Glutamatergic neuron (in vitro differentiated cells): ENCODE data around the gene SLC6A19. TPM values are rescaled to one million over a fixed set of nuclear protein-coding genes. Genes with fewer than 3 reads are reported as not detected.

Source experiments
- DNase-seq: peaks from one replicate; pipeline ENCODE4 v3.0.0; 2022
- H3K27ac Mint-ChIP-seq: one replicate; pipeline ENCODE4 v1.8.0; 2020; ENCODE audit warnings: mild to moderate bottlenecking, mixed read lengths, inconsistent platforms; ENCODE audit not compliant: unreplicated experiment
- H3K27me3 Mint-ChIP-seq: one replicate; pipeline ENCODE4 v1.8.0; 2020; ENCODE audit warnings: mild to moderate bottlenecking, moderate library complexity, mixed read lengths, inconsistent platforms; ENCODE audit not compliant: unreplicated experiment
- H3K36me3 Mint-ChIP-seq: one replicate; pipeline ENCODE4 v1.8.0; 2020; ENCODE audit warnings: mild to moderate bottlenecking, mixed read lengths, inconsistent platforms; ENCODE audit not compliant: unreplicated experiment
- H3K4me1 Mint-ChIP-seq: one replicate; pipeline ENCODE4 v1.8.0; 2020; ENCODE audit warnings: mild to moderate bottlenecking, low read depth, mixed read lengths, inconsistent platforms; ENCODE audit not compliant: unreplicated experiment
- H3K4me3 Mint-ChIP-seq: one replicate; pipeline ENCODE4 v1.8.0; 2020; ENCODE audit warnings: mild to moderate bottlenecking, mixed read lengths, inconsistent platforms; ENCODE audit not compliant: unreplicated experiment
- H3K9me3 Mint-ChIP-seq: one replicate; pipeline ENCODE4 v1.8.0; 2020; ENCODE audit warnings: mild to moderate bottlenecking, moderate library complexity, mixed read lengths, inconsistent platforms; ENCODE audit not compliant: unreplicated experiment
- CTCF ChIP-seq: fragments of 200-600 bp; sonication (generic); IDR thresholded peaks from one replicate; pipeline ENCODE4 v1.5.0; 2021; ENCODE audit not compliant: partially characterized antibody, unreplicated experiment
- total RNA-seq: library from RNA; stranded (reverse); fragmentation: NEBNext Ultra II Directional; extraction: Animal tissue kit (Norgen Biotek cat#: 25700); gene quantifications from one replicate; pipeline ENCODE4 v1.2.1, GENCODE V29; 2021; ENCODE audit not compliant: unreplicated experiment

The SLC6A19 gene
- total RNA-seq, 1 donor from 2014 or later = not detected

DNA sequence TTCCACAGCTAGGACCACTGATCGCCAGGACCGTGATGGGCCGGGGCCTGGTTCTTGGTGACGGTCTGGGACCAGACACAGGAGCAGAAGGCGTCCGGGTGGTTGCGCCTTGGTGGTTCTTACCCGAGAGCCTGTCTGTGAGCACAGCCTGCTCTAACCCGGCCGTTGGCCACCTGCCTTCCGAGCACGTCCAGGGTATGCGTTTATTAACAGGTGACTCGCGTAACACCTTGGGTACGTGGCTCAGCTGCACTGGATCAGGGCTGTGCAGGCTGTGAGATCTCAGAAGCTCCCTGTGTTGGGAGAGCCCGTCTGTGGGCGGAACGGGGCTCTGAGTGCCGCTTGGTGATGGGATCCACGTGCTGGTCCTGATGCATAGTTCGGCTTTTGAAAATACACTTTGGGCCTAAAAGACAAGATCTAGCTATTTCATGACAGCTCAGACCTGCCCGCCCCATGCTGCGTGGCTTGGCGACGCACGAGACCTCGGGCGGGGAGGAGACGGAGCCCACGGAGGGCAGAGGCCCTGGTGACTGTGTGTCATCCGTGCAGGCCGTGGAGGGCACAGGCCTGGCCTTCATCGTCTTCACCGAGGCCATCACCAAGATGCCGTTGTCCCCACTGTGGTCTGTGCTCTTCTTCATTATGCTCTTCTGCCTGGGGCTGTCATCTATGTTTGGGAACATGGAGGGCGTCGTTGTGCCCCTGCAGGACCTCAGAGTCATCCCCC, 17.1 kb downstream of the SLC6A19 start:
- Mint-ChIP-seq H3K9me3 (peaks cover 3% of the 10 kb centered on the region), H3K36me3 (peaks cover 4% of the 10 kb centered on the region), H3K4me1 (no peaks in the 10 kb centered on the region), H3K27ac (no peak overlapping the region), H3K27me3 (peaks cover 15% of the 10 kb centered on the region), H3K4me3 (no peak overlapping the region)
- TF ChIP-seq CTCF = no peak
- DNase-seq = no peak

- H3K9me3 Mint-ChIP-seq = peaks cover 3% of the 10 kb centered on the region
- H3K36me3 Mint-ChIP-seq = peaks cover 4% of the 10 kb centered on the region
- no peak overlapping the region for H3K4me3 Mint-ChIP-seq
- TF ChIP-seq CTCF = no peak
- H3K27me3 Mint-ChIP-seq = peaks cover 15% of the 10 kb centered on the region
- no peaks in the 10 kb centered on the region for H3K4me1 Mint-ChIP-seq
- DNase-seq = no peak
- H3K27ac Mint-ChIP-seq = no peak overlapping the region
These were observed 17.8 kb downstream of the SLC6A19 start for GRCh38 chr5:1219098-1219767.

DNA sequence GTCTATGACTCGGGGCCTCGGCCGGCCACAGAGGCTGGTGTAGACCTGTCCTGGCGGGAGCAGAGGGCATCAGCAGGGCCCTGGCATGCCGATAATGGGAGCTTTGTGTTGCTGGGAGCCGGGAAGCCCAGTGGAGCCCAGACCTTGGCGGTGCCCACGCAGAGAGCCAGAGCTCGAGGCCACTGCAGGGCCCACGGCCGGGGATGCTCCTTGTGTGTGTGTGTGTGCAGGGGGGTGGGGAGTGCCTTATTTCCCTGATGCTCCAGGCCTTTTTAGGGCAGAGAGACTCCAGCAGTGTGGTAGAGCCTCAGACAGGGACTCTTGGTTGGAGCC, 18.3 kb downstream of the SLC6A19 start:
- H3K4me3 Mint-ChIP-seq = no peak overlapping the region
- H3K4me1 Mint-ChIP-seq = no peaks in the 10 kb centered on the region
- H3K27ac Mint-ChIP-seq = no peak overlapping the region
- no peak for DNase-seq
- H3K36me3 Mint-ChIP-seq = peaks cover 4% of the 10 kb centered on the region
- H3K9me3 Mint-ChIP-seq = peaks cover 3% of the 10 kb centered on the region
- no peak for TF ChIP-seq CTCF
- peaks cover 16% of the 10 kb centered on the region for H3K27me3 Mint-ChIP-seq

DNA sequence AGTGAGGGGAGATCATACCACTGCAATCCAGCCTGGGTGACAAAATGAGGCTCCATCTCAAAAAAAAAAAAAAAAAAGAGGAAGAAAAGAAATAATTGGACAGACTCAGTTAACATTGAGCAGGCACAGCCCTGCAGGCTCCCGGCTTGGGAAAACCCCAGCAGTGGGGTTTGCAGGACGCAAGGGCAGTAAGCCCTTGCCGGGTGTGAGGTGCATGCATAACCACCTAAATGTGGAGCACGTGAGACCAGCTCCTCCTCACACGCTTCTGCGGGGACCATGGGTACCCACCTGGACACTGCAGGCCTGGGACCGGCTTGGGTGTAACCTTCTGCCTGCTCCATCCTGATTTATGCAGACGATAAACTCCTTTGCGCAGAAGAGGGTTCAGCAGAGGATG, 19.0 kb downstream of the SLC6A19 start:
- Mint-ChIP-seq H3K36me3 (peaks cover 4% of the 10 kb centered on the region), H3K9me3 (peaks cover 3% of the 10 kb centered on the region), H3K27me3 (peaks cover 15% of the 10 kb centered on the region), H3K27ac (no peak overlapping the region), H3K4me3 (no peak overlapping the region), H3K4me1 (no peaks in the 10 kb centered on the region)
- DNase-seq = no peak
- no peak for TF ChIP-seq CTCF

DNA sequence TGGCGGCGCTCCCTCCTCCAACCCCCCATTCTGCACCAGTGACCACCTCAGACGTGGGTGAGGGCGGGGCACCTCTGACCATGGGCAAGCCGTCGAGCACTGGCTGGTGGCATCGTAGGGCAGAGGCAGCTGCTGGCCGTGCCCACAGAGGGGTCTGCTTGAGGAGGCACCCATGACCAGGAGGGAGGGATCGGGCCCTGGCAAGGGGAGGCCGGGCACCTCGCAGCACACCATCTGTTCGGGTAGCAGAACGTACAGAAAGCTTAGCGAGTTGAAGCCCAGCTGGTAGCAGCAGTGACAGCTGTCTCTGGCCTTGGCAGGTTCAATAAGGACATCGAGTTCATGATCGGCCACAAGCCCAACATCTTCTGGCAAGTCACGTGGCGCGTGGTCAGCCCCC, 19.4 kb downstream of the SLC6A19 start:
- no peak overlapping the region for H3K27ac Mint-ChIP-seq
- peaks cover 2% of the 10 kb centered on the region for H3K36me3 Mint-ChIP-seq

More for the DNA sequence above, 19.4 kb downstream of the SLC6A19 start:
- Mint-ChIP-seq H3K4me1 (no peaks in the 10 kb centered on the region), H3K27me3 (peaks cover 12% of the 10 kb centered on the region), H3K9me3 (peaks cover 2% of the 10 kb centered on the region), H3K4me3 (no peak overlapping the region)
- TF ChIP-seq CTCF = no peak
- DNase-seq = no peak
